HepG2 (cell line): Measurements from ENCODE around the gene TLCD3B. TPM values are rescaled to one million over a fixed set of nuclear protein-coding genes. Genes with fewer than 3 reads are reported as not detected.

Experiments
- ATAC-seq: fragments of 200-7000 bp; cut with Tn5 transposase; 3 replicates; pipeline ENCODE4 v1.9.1; 2020; ENCODE audit warnings: mild to moderate bottlenecking, moderate library complexity
- BruUV-seq: library from RNA; stranded (reverse); fragments of 400-500 nt; replicated peaks from 2 replicates; lab custom pipeline; 2021; lab: Mats Ljungman, UMichigan
- CTCF ChIA-PET: fragments of 300-600 bp; formaldehyde crosslinking; extraction: SDS; loops from one replicate; lab custom pipeline; 2021; ENCODE audit warnings: low total read pairs, inconsistent platforms, low intra/inter-chr PET ratio; lab: Yijun Ruan, JAX
- POLR2A ChIA-PET: fragments of 350-600 bp; sonication (Branson Sonifier 250); formaldehyde crosslinking; loops from one replicate; lab custom pipeline; 2020; ENCODE audit warnings: antibody characterized with exemption, inconsistent platforms; lab: Yijun Ruan, JAX
- DNase-seq: peaks from one replicate; pipeline ENCODE4 v3.0.0-alpha.2; 2015; ENCODE audit warnings: low spot score
- FAIRE-seq: peaks from 3 replicates; lab custom pipeline; 2011; peaks lifted over from hg19 to GRCh38; lab: Jason Lieb, UNC
- H2AFZ ChIP-seq: one replicate; pipeline ENCODE4 v1.6.1; 2011; ENCODE audit warnings: low read length, inconsistent platforms
- H3K27ac ChIP-seq: fragments of 300-600 bp; 3 replicates; pipeline ENCODE4 v1.8.0; 2011; ENCODE audit warnings: mixed run types, mild to moderate bottlenecking, mixed read lengths, low read length, inconsistent platforms; ENCODE audit not compliant: insufficient read depth; ENCODE audit errors: extremely low read length
- H3K27me3 ChIP-seq, 2 experiments: fragments of 200-600 bp in 1 of 2; 2 replicates in 1 of 2; 3 replicates in 1 of 2; pipeline versions ENCODE4 v1.6.0 to v1.8.0; 2011; ENCODE audit warnings: low read length in 2 of 2, mild to moderate bottlenecking in 2 of 2, moderate library complexity in 2 of 2, inconsistent platforms in 1 of 2; ENCODE audit not compliant: insufficient read depth in 2 of 2, control insufficient read depth in 1 of 2
- H3K36me3 ChIP-seq, 2 experiments: fragments of 200-600 bp in 1 of 2; replicated peaks in 1 of 2; 2 replicates in 1 of 2; 3 replicates in 1 of 2; pipeline versions ENCODE4 v1.5.1 to v1.8.0; 2011; ENCODE audit warnings: low read length in 2 of 2, inconsistent platforms in 1 of 2; ENCODE audit not compliant: insufficient read depth in 2 of 2, control insufficient read depth in 1 of 2
- H3K4me1 ChIP-seq: 2 replicates; pipeline ENCODE4 v1.5.1; 2012; ENCODE audit warnings: low read length, inconsistent platforms; ENCODE audit not compliant: insufficient read depth
- H3K4me2 ChIP-seq: 2 replicates; pipeline ENCODE4 v1.6.0; 2011; ENCODE audit warnings: low read depth, low read length, inconsistent platforms
- H3K4me3 ChIP-seq, 3 experiments: fragments of 200-600 bp in 1 of 3; sonication (generic), shearing (Covaris generic) in 1 of 3; replicated peaks in 1 of 3; 2 replicates each; pipeline ENCODE4 v1.5.1; 2011 to 2016; ENCODE audit warnings: low read length in 3 of 3, inconsistent platforms in 2 of 3, low read depth in 2 of 3, mild to moderate bottlenecking in 2 of 3, control low read depth in 1 of 3, mixed read lengths in 1 of 3; ENCODE audit not compliant: insufficient read depth in 1 of 3
- H3K79me2 ChIP-seq: one replicate; pipeline ENCODE4 v1.6.1; 2011; ENCODE audit warnings: low read length, inconsistent platforms; ENCODE audit not compliant: insufficient read depth
- H3K9ac ChIP-seq: 2 replicates; pipeline ENCODE4 v1.6.0; 2011; ENCODE audit warnings: mild to moderate bottlenecking, low read depth, low read length, inconsistent platforms; ENCODE audit not compliant: insufficient read depth
- H3K9me3 ChIP-seq: 2 replicates; pipeline ENCODE4 v1.5.1; 2012; ENCODE audit warnings: mild to moderate bottlenecking, low read length
- H4K20me1 ChIP-seq: 2 replicates; pipeline ENCODE4 v1.6.0; 2011; ENCODE audit warnings: inconsistent platforms, mild to moderate bottlenecking, low read length, moderate library complexity; ENCODE audit not compliant: insufficient read depth
- GMEB1 ChIP-seq: sonication (generic); formaldehyde crosslinking; IDR thresholded peaks from 2 replicates; pipeline ENCODE4 v1.5.1; 2020; ENCODE audit warnings: missing genetic modification reagents, mild to moderate bottlenecking, borderline replicate concordance
- PAWR ChIP-seq: sonication (generic); formaldehyde crosslinking; IDR thresholded peaks from 2 replicates; pipeline ENCODE4 v1.4.0; 2020; ENCODE audit warnings: missing genetic modification reagents, mild to moderate bottlenecking, borderline replicate concordance
- POLR2AphosphoS2 ChIP-seq: IDR thresholded peaks from 2 replicates; pipeline ENCODE4 v1.6.1; 2011; ENCODE audit warnings: low read depth, low read length, improper control_type of control experiment
- ZFP36L1 ChIP-seq: sonication (generic); formaldehyde crosslinking; IDR thresholded peaks from 2 replicates; pipeline ENCODE4 v1.8.0; 2022; ENCODE audit warnings: mild to moderate bottlenecking, missing genetic modification reagents, moderate library complexity
- ZMYM3 ChIP-seq: sonication (generic); formaldehyde crosslinking; IDR thresholded peaks from 2 replicates; pipeline ENCODE4 v1.5.1; 2020; ENCODE audit warnings: mild to moderate bottlenecking, missing genetic modification reagents
- ZNF343 ChIP-seq: sonication (generic); formaldehyde crosslinking; IDR thresholded peaks from 2 replicates; pipeline ENCODE4 v1.4.0; 2020; ENCODE audit warnings: mild to moderate bottlenecking, missing genetic modification reagents
- ZNF354B ChIP-seq: sonication (generic); formaldehyde crosslinking; IDR thresholded peaks from 2 replicates; pipeline ENCODE4 v1.8.0; 2022; ENCODE audit warnings: mild to moderate bottlenecking, missing genetic modification reagents
- ZNF44 ChIP-seq: sonication (generic); formaldehyde crosslinking; IDR thresholded peaks from 2 replicates; pipeline ENCODE4 v1.5.1; 2020; ENCODE audit warnings: mild to moderate bottlenecking, missing genetic modification reagents
- ZNF780A ChIP-seq: sonication (generic); formaldehyde crosslinking; IDR thresholded peaks from 2 replicates; pipeline ENCODE4 v1.8.0; 2022; ENCODE audit warnings: mild to moderate bottlenecking, missing genetic modification reagents, moderate library complexity
- WGBS: methylation state at CpG from one replicate; pipeline ENCODE4 v1.1.6; 2017; ENCODE audit warnings: low lambda C conversion rate; 5-methylcytosine and 5-hydroxymethylcytosine counted together
- in situ Hi-C: cut with HindIII; loops from 2 replicates; pipeline ENCODE4 v1.10.0; 2017; ENCODE audit warnings: low pct_unique_long_range_greater_than_20kb; ENCODE audit not compliant: extremely low pct_ligation_motif_present
- intact Hi-C: fragments of 100-400 bp; cut with micrococcal nuclease; formaldehyde crosslinking; loops from one replicate; pipeline ENCODE4 v1.10.0; 2022; ENCODE audit not compliant: unreplicated experiment
- polyA plus RNA-seq, 8 experiments: library from polyadenylated mRNA; depleted of rRNA in 3 of 8; stranded (reverse) in 7 of 8; unstranded in 1 of 8; fragments of >200 nt; fragmentation: Illumina TruSeq in 4 of 8; extraction: Trizol in 4 of 8; gene quantifications; 2 replicates each; pipeline versions ENCODE4 v1.2.1 to v1.2.3, GENCODE V29; 2011 to 2016; ENCODE audit warnings: low read depth in 4 of 8, missing spikeins in 1 of 8, mixed read lengths in 1 of 8; ENCODE audit not compliant: insufficient read depth in 1 of 8
- total RNA-seq, 5 experiments: library from RNA; depleted of rRNA; stranded (reverse); fragments of >200 nt; fragmentation: Illumina TruSeq; extraction: Trizol; gene quantifications; 2 replicates each; pipeline ENCODE4 v1.2.3, GENCODE V29; 2016; ENCODE audit warnings: low read depth in 1 of 5
- TF ChIP-seq, protein P1 (sequence below): sonication (generic); formaldehyde crosslinking; IDR thresholded peaks from one replicate; pipeline ENCODE4 v1.5.1; 2020; ENCODE audit warnings: mild to moderate bottlenecking, missing genetic modification reagents; ENCODE audit errors: not compliant biosample characterization

Gene TLCD3B
- total and polyA plus RNA-seq, 2 of the 13 experiments (the other 11 are each of a cell fraction or from before 2014, with no cell fraction given): not detected

DNA sequence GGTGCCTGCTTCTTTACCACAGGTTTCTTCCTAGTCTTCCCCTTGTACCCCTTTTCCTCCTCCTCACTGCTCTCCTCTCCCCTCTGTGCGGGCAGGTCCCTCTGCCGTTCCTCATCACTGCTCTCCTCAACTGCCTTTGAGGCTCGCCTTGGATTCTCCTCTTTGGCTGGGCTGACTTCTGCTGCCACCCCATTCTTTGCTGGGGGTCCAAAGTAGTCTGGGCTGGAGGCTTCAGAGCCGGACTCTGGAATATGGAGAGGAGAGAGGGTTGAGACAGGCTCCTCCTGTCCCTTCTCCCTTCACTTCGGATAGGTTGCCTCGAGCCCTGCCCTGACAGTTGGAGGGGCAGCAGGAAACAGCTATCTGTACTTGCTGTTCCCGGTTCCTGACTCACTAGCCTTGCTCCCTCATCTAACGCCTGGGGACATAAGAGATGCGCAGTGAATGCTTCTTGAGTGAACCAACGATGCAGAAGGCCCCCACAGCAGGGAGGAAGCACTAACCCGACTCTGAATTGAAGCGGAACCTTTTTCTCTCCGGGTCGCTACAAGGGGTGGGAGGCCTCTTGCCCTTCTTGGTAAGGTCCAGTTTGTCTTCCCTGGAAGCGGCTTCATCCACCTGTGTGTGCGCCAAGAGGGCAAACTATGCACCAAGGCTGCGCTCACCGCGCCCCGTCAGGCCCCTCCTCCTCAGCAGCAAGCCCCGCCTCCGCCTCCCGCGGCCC lies 36.3 kb downstream of the TLCD3B start:
- Histone ChIP-seq H3K36me3 (peaks cover 12 to 32% of the 10 kb centered on the region in 2 experiments), H3K4me1 (peaks cover 24% of the 10 kb centered on the region), H3K27me3 (peaks cover 0 to 5% of the 10 kb centered on the region in 2 experiments; a peak in 1 of 5 replicates), H3K79me2 (peaks cover 9% of the 10 kb centered on the region), H3K9me3 (no peaks in the 10 kb centered on the region), H4K20me1 (no peaks in the 10 kb centered on the region), H3K9ac (peak overlapping the region; percentile 85), H3K4me3 (peak overlapping the region; percentile 92 to 95 (median 94); a peak in 5 of 6 replicates), H3K4me2 (peak overlapping the region; percentile 84), H3K27ac (peak overlapping the region; percentile 87), H2AFZ (no peak overlapping the region)
- ChIA-PET POLR2A (interaction anchor here (0.6 to 2.4 kb wide), 6 partner anchors 21 to 159 kb away, joined by 3 to 16 read pairs (median 3); partner anchors contain the start of genes ALDOA, SEZ6L2, TAOK2 and TMEM219), CTCF (no interaction called here)
- no peak for DNase-seq
- intact Hi-C loops (loop anchor here (5.0 kb wide), 1 partner anchor 32 kb away; the partner anchor contains the start of gene TMEM219), in situ Hi-C loops (no loop called here)
- BruUV-seq: no TSS peak
- WGBS: 93% methylated on average over 24 of the region's 24 CpGs
- FAIRE-seq: no peak
- no peak for ATAC-seq
- TF ChIP-seq POLR2AphosphoS2 (no peak), ZFP36L1 (CRISPR knock-in tag) (no peak), ZMYM3 (CRISPR knock-in tag) (no peak), PAWR (CRISPR knock-in tag) (0 out of 2 replicates have a peak, but pooled peaks have one; percentile 89), ZNF780A (CRISPR knock-in tag) (0 out of 2 replicates have a peak, but pooled peaks have one; percentile 22), ZNF44 (CRISPR knock-in tag) (0 out of 2 replicates have a peak, but pooled peaks have one; percentile 28), ZNF354B (CRISPR knock-in tag) (no peak), ZNF343 (CRISPR knock-in tag) (0 out of 2 replicates have a peak, but pooled peaks have one; percentile 19), GMEB1 (CRISPR knock-in tag) (no peak)
- TF ChIP-seq, protein P1, sequence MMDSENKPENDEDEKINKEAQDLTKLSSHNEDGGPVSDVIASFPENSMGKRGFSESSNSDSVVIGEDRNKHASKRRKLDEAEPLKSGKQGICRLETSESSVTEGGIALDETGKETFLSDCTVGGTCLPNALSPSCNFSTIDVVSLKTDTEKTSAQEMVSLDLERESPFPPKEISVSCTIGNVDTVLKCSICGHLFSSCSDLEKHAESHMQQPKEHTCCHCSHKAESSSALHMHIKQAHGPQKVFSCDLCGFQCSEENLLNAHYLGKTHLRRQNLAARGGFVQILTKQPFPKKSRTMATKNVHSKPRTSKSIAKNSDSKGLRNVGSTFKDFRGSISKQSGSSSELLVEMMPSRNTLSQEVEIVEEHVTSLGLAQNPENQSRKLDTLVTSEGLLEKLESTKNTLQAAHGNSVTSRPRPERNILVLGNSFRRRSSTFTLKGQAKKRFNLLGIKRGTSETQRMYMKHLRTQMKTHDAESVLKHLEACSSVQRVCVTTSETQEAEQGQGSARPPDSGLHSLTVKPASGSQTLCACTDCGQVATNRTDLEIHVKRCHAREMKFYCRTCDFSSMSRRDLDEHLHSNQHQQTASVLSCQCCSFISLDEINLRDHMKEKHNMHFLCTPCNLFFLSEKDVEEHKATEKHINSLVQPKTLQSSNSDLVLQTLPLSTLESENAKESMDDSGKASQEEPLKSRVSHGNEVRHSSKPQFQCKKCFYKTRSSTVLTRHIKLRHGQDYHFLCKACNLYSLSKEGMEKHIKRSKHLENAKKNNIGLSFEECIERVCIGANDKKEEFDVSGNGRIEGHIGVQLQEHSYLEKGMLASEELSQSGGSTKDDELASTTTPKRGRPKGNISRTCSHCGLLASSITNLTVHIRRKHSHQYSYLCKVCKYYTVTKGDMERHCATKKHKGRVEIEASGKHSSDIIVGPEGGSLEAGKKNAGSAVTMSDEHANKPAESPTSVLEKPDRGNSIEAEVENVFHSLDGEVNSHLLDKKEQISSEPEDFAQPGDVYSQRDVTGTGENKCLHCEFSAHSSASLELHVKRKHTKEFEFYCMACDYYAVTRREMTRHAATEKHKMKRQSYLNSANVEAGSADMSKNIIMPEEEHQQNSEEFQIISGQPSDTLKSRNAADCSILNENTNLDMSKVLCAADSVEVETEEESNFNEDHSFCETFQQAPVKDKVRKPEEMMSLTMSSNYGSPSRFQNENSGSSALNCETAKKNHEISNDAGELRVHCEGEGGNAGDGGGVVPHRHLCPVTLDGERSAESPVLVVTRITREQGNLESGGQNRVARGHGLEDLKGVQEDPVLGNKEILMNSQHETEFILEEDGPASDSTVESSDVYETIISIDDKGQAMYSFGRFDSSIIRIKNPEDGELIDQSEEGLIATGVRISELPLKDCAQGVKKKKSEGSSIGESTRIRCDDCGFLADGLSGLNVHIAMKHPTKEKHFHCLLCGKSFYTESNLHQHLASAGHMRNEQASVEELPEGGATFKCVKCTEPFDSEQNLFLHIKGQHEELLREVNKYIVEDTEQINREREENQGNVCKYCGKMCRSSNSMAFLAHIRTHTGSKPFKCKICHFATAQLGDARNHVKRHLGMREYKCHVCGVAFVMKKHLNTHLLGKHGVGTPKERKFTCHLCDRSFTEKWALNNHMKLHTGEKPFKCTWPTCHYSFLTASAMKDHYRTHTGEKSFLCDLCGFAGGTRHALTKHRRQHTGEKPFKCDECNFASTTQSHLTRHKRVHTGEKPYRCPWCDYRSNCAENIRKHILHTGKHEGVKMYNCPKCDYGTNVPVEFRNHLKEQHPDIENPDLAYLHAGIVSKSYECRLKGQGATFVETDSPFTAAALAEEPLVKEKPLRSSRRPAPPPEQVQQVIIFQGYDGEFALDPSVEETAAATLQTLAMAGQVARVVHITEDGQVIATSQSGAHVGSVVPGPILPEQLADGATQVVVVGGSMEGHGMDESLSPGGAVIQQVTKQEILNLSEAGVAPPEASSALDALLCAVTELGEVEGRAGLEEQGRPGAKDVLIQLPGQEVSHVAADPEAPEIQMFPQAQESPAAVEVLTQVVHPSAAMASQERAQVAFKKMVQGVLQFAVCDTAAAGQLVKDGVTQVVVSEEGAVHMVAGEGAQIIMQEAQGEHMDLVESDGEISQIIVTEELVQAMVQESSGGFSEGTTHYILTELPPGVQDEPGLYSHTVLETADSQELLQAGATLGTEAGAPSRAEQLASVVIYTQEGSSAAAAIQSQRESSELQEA: no peak
